HepG2 (cell line): ENCODE results near the gene SPATA31E1. TPM values are rescaled to one million over a fixed set of nuclear protein-coding genes. Genes with fewer than 3 reads are reported as not detected.

Experiments used
- ATAC-seq: fragments of 200-7000 bp; cut with Tn5 transposase; 3 replicates; pipeline ENCODE4 v1.9.1; 2020; ENCODE audit warnings: mild to moderate bottlenecking, moderate library complexity
- BruUV-seq: library from RNA; stranded (reverse); fragments of 400-500 nt; replicated peaks from 2 replicates; lab custom pipeline; 2021; lab: Mats Ljungman, UMichigan
- CTCF ChIA-PET: fragments of 300-600 bp; formaldehyde crosslinking; extraction: SDS; loops from one replicate; lab custom pipeline; 2021; ENCODE audit warnings: low total read pairs, inconsistent platforms, low intra/inter-chr PET ratio; lab: Yijun Ruan, JAX
- POLR2A ChIA-PET: fragments of 350-600 bp; sonication (Branson Sonifier 250); formaldehyde crosslinking; loops from one replicate; lab custom pipeline; 2020; ENCODE audit warnings: antibody characterized with exemption, inconsistent platforms; lab: Yijun Ruan, JAX
- DNase-seq: peaks from one replicate; pipeline ENCODE4 v3.0.0-alpha.2; 2015; ENCODE audit warnings: low spot score
- FAIRE-seq: peaks from 3 replicates; lab custom pipeline; 2011; peaks lifted over from hg19 to GRCh38; lab: Jason Lieb, UNC
- H2AFZ ChIP-seq: one replicate; pipeline ENCODE4 v1.6.1; 2011; ENCODE audit warnings: low read length, inconsistent platforms
- H3K27ac ChIP-seq: fragments of 300-600 bp; 3 replicates; pipeline ENCODE4 v1.8.0; 2011; ENCODE audit warnings: mixed run types, mild to moderate bottlenecking, mixed read lengths, low read length, inconsistent platforms; ENCODE audit not compliant: insufficient read depth; ENCODE audit errors: extremely low read length
- H3K27me3 ChIP-seq, 2 experiments: fragments of 200-600 bp in 1 of 2; 2 replicates in 1 of 2; 3 replicates in 1 of 2; pipeline versions ENCODE4 v1.6.0 to v1.8.0; 2011; ENCODE audit warnings: low read length in 2 of 2, mild to moderate bottlenecking in 2 of 2, moderate library complexity in 2 of 2, inconsistent platforms in 1 of 2; ENCODE audit not compliant: insufficient read depth in 2 of 2, control insufficient read depth in 1 of 2
- H3K36me3 ChIP-seq, 2 experiments: fragments of 200-600 bp in 1 of 2; replicated peaks in 1 of 2; 2 replicates in 1 of 2; 3 replicates in 1 of 2; pipeline versions ENCODE4 v1.5.1 to v1.8.0; 2011; ENCODE audit warnings: low read length in 2 of 2, inconsistent platforms in 1 of 2; ENCODE audit not compliant: insufficient read depth in 2 of 2, control insufficient read depth in 1 of 2
- H3K4me1 ChIP-seq: 2 replicates; pipeline ENCODE4 v1.5.1; 2012; ENCODE audit warnings: low read length, inconsistent platforms; ENCODE audit not compliant: insufficient read depth
- H3K4me2 ChIP-seq: 2 replicates; pipeline ENCODE4 v1.6.0; 2011; ENCODE audit warnings: low read depth, low read length, inconsistent platforms
- H3K4me3 ChIP-seq, 3 experiments: fragments of 200-600 bp in 1 of 3; sonication (generic), shearing (Covaris generic) in 1 of 3; replicated peaks in 1 of 3; 2 replicates each; pipeline ENCODE4 v1.5.1; 2011 to 2016; ENCODE audit warnings: low read length in 3 of 3, inconsistent platforms in 2 of 3, low read depth in 2 of 3, mild to moderate bottlenecking in 2 of 3, control low read depth in 1 of 3, mixed read lengths in 1 of 3; ENCODE audit not compliant: insufficient read depth in 1 of 3
- H3K79me2 ChIP-seq: one replicate; pipeline ENCODE4 v1.6.1; 2011; ENCODE audit warnings: low read length, inconsistent platforms; ENCODE audit not compliant: insufficient read depth
- H3K9ac ChIP-seq: 2 replicates; pipeline ENCODE4 v1.6.0; 2011; ENCODE audit warnings: mild to moderate bottlenecking, low read depth, low read length, inconsistent platforms; ENCODE audit not compliant: insufficient read depth
- H3K9me3 ChIP-seq: 2 replicates; pipeline ENCODE4 v1.5.1; 2012; ENCODE audit warnings: mild to moderate bottlenecking, low read length
- H4K20me1 ChIP-seq: 2 replicates; pipeline ENCODE4 v1.6.0; 2011; ENCODE audit warnings: inconsistent platforms, mild to moderate bottlenecking, low read length, moderate library complexity; ENCODE audit not compliant: insufficient read depth
- GABPA ChIP-seq, 2 experiments: IDR thresholded peaks; 2 replicates each; pipeline ENCODE4 v1.6.1; 2011 to 2016; ENCODE audit warnings: low read depth in 2 of 2, low read length in 1 of 2, missing biosample characterization in 1 of 2, missing genetic modification characterization in 1 of 2
- MIXL1 ChIP-seq: IDR thresholded peaks from 2 replicates; pipeline ENCODE4 v1.6.1; 2016
- NR2F6 ChIP-seq, 2 experiments: IDR thresholded peaks; 2 replicates each; pipeline ENCODE4 v1.6.1; 2016; ENCODE audit warnings: antibody characterized with exemption in 1 of 2, mild to moderate bottlenecking in 1 of 2
- RXRB ChIP-seq: IDR thresholded peaks from 2 replicates; pipeline ENCODE4 v1.6.1; 2016; ENCODE audit warnings: borderline replicate concordance, missing genetic modification reagents, missing compliant biosample characterization
- SNAI1 ChIP-seq: sonication (generic); formaldehyde crosslinking; IDR thresholded peaks from 2 replicates; pipeline ENCODE4 v1.5.0; 2020; ENCODE audit warnings: mild to moderate bottlenecking, missing genetic modification reagents, borderline replicate concordance
- TBP ChIP-seq: sonication (generic); formaldehyde crosslinking; IDR thresholded peaks from 2 replicates; pipeline ENCODE4 v1.5.0; 2020; ENCODE audit warnings: missing genetic modification reagents
- ZBTB42 ChIP-seq: sonication (generic); formaldehyde crosslinking; IDR thresholded peaks from 2 replicates; pipeline ENCODE4 v1.5.0; 2020; ENCODE audit warnings: mild to moderate bottlenecking, missing genetic modification reagents
- WGBS: methylation state at CpG from one replicate; pipeline ENCODE4 v1.1.6; 2017; ENCODE audit warnings: low lambda C conversion rate; 5-methylcytosine and 5-hydroxymethylcytosine counted together
- in situ Hi-C: cut with HindIII; loops from 2 replicates; pipeline ENCODE4 v1.10.0; 2017; ENCODE audit warnings: low pct_unique_long_range_greater_than_20kb; ENCODE audit not compliant: extremely low pct_ligation_motif_present
- intact Hi-C: fragments of 100-400 bp; cut with micrococcal nuclease; formaldehyde crosslinking; loops from one replicate; pipeline ENCODE4 v1.10.0; 2022; ENCODE audit not compliant: unreplicated experiment
- polyA plus RNA-seq, 8 experiments: library from polyadenylated mRNA; depleted of rRNA in 3 of 8; stranded (reverse) in 7 of 8; unstranded in 1 of 8; fragments of >200 nt; fragmentation: Illumina TruSeq in 4 of 8; extraction: Trizol in 4 of 8; gene quantifications; 2 replicates each; pipeline versions ENCODE4 v1.2.1 to v1.2.3, GENCODE V29; 2011 to 2016; ENCODE audit warnings: low read depth in 4 of 8, missing spikeins in 1 of 8, mixed read lengths in 1 of 8; ENCODE audit not compliant: insufficient read depth in 1 of 8
- total RNA-seq, 5 experiments: library from RNA; depleted of rRNA; stranded (reverse); fragments of >200 nt; fragmentation: Illumina TruSeq; extraction: Trizol; gene quantifications; 2 replicates each; pipeline ENCODE4 v1.2.3, GENCODE V29; 2016; ENCODE audit warnings: low read depth in 1 of 5
- TF ChIP-seq, protein P1 (sequence below): sonication (generic); formaldehyde crosslinking; IDR thresholded peaks from 2 replicates; pipeline ENCODE4 v1.9.0; 2021; ENCODE audit warnings: missing genetic modification reagents, borderline replicate concordance
- TF ChIP-seq, protein P2 (sequence below): sonication (generic); formaldehyde crosslinking; IDR thresholded peaks from 2 replicates; pipeline ENCODE4 v1.5.1; 2020; ENCODE audit warnings: mild to moderate bottlenecking, missing genetic modification reagents, borderline replicate concordance
- TF ChIP-seq, protein P3 (sequence below): sonication (generic); formaldehyde crosslinking; IDR thresholded peaks from 2 replicates; pipeline ENCODE4 v1.4.0; 2020; ENCODE audit warnings: low read depth, missing genetic modification reagents
- TF ChIP-seq, protein P4 (sequence below): sonication (generic); formaldehyde crosslinking; IDR thresholded peaks from 2 replicates; pipeline ENCODE4 v1.5.1; 2020; ENCODE audit warnings: missing genetic modification reagents, mild to moderate bottlenecking, borderline replicate concordance
- TF ChIP-seq, protein P5 (sequence below): IDR thresholded peaks from 2 replicates; pipeline ENCODE4 v1.6.1; 2012; ENCODE audit warnings: inconsistent platforms

The SPATA31E1 gene
- total and polyA plus RNA-seq, 2 of the 13 experiments (the other 11 are each of a cell fraction or from before 2014, with no cell fraction given), result not detected

DNA sequence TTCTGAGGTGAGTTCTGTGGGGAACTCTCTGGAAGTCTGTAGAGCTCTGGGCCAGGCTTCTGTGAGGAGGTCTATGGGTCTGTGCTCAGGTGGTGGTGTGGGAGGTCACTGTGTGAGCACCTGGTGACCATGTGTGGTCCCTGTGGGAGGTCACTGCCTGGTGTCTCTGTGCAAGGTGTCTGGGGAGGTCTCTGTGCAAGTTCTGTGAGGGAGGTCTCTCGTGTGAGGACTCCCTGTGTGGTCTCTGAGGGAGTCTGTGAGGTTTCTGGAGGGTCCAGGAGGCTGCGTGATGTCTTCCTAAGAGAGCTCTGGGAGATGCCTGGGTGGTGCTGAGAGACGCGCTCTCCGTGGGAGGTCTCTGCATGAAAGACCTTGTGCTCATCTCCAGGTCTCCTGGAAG, 6.0 kb upstream of the SPATA31E1 start (continued):
- TF ChIP-seq ZBTB42 (CRISPR knock-in tag), result no peak
- TF ChIP-seq, protein P1, sequence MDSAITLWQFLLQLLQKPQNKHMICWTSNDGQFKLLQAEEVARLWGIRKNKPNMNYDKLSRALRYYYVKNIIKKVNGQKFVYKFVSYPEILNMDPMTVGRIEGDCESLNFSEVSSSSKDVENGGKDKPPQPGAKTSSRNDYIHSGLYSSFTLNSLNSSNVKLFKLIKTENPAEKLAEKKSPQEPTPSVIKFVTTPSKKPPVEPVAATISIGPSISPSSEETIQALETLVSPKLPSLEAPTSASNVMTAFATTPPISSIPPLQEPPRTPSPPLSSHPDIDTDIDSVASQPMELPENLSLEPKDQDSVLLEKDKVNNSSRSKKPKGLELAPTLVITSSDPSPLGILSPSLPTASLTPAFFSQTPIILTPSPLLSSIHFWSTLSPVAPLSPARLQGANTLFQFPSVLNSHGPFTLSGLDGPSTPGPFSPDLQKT (CRISPR knock-in tag), result no peak
- TF ChIP-seq, all 625 proteins: peak for 0

DNA sequence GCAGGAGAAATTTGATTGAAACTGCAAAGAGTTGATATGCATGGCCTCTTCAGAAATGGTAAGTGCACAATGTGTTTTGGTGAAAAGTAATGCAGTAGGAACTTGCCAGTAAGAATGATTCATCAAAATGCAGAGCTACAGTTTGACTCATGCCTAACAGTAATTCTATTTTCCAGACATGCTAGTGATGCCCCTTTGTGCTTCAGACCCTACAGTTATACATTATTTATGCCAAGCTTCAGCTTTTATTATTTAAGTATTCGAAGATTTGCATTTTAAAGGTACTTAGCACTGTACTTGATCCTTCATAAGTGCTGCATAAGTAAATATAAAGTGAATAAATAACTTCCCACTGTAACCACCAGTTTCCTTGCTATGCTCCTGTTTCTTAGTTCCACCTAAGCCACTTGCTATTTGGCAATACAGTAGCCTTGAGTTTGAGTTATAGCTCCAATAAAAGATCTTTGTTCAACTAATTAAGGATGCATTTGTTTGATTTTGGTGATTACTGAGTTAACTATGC, 3.6 kb upstream of the SPATA31E1 start:
- DNase-seq (no peak), ATAC-seq (no peak), FAIRE-seq (no peak)
- Histone ChIP-seq H3K27ac (no peak overlapping the region), H3K4me1 (no peaks in the 10 kb centered on the region), H3K27me3 (peaks cover 1 to 19% of the 10 kb centered on the region in 2 experiments; a peak in 3 of 5 replicates), H3K4me3 (no peak overlapping the region), H4K20me1 (no peaks in the 10 kb centered on the region), H3K9me3 (no peaks in the 10 kb centered on the region), H2AFZ (no peak overlapping the region), H3K79me2 (no peaks in the 10 kb centered on the region), H3K4me2 (no peak overlapping the region), H3K36me3 (no peaks in the 10 kb centered on the region), H3K9ac (no peak overlapping the region)
- intact Hi-C loops, result no loop called here
- in situ Hi-C loops, result no loop called here
- CTCF ChIA-PET, result no interaction called here
- no peak for TF ChIP-seq NR2F6 (IDR thresholded peaks at IDR 0.05)
- no peak for TF ChIP-seq NR2F6 (CRISPR knock-in tag; IDR thresholded peaks at IDR 0.05)
- TF ChIP-seq TBP (CRISPR knock-in tag), result no peak
- TF ChIP-seq, protein P2, sequence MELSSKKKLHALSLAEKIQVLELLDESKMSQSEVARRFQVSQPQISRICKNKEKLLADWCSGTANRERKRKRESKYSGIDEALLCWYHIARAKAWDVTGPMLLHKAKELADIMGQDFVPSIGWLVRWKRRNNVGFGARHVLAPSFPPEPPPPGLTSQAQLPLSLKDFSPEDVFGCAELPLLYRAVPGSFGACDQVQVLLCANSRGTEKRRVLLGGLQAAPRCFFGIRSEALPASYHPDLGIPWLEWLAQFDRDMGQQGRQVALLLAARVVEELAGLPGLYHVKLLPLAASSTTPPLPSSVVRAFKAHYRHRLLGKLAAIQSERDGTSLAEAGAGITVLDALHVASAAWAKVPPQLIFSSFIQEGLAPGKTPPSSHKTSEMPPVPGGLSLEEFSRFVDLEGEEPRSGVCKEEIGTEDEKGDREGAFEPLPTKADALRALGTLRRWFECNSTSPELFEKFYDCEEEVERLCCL (CRISPR knock-in tag), result no peak
- no peak for TF ChIP-seq SNAI1 (CRISPR knock-in tag)
- TF ChIP-seq, protein P3, sequence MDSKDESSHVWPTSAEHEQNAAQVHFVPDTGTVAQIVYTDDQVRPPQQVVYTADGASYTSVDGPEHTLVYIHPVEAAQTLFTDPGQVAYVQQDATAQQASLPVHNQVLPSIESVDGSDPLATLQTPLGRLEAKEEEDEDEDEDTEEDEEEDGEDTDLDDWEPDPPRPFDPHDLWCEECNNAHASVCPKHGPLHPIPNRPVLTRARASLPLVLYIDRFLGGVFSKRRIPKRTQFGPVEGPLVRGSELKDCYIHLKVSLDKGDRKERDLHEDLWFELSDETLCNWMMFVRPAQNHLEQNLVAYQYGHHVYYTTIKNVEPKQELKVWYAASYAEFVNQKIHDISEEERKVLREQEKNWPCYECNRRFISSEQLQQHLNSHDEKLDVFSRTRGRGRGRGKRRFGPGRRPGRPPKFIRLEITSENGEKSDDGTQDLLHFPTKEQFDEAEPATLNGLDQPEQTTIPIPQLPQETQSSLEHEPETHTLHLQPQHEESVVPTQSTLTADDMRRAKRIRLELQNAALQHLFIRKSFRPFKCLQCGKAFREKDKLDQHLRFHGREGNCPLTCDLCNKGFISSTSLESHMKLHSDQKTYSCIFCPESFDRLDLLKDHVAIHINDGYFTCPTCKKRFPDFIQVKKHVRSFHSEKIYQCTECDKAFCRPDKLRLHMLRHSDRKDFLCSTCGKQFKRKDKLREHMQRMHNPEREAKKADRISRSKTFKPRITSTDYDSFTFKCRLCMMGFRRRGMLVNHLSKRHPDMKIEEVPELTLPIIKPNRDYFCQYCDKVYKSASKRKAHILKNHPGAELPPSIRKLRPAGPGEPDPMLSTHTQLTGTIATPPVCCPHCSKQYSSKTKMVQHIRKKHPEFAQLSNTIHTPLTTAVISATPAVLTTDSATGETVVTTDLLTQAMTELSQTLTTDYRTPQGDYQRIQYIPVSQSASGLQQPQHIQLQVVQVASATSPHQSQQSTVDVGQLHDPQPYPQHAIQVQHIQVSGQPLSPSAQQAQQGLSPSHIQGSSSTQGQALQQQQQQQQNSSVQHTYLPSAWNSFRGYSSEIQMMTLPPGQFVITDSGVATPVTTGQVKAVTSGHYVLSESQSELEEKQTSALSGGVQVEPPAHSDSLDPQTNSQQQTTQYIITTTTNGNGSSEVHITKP, result no peak
- TF ChIP-seq, protein P4, sequence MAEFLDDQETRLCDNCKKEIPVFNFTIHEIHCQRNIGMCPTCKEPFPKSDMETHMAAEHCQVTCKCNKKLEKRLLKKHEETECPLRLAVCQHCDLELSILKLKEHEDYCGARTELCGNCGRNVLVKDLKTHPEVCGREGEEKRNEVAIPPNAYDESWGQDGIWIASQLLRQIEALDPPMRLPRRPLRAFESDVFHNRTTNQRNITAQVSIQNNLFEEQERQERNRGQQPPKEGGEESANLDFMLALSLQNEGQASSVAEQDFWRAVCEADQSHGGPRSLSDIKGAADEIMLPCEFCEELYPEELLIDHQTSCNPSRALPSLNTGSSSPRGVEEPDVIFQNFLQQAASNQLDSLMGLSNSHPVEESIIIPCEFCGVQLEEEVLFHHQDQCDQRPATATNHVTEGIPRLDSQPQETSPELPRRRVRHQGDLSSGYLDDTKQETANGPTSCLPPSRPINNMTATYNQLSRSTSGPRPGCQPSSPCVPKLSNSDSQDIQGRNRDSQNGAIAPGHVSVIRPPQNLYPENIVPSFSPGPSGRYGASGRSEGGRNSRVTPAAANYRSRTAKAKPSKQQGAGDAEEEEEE (CRISPR knock-in tag), result no peak
- TF ChIP-seq, protein P5, sequence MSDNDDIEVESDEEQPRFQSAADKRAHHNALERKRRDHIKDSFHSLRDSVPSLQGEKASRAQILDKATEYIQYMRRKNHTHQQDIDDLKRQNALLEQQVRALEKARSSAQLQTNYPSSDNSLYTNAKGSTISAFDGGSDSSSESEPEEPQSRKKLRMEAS, result no peak
- TF ChIP-seq RXRB (CRISPR knock-in tag), result no peak
- no peak for TF ChIP-seq MIXL1 (CRISPR knock-in tag)
- TF ChIP-seq GABPA (IDR thresholded peaks at IDR 0.05; ENCODE audit: low read depth, low read length), result no peak
- no peak for TF ChIP-seq GABPA (CRISPR knock-in tag; IDR thresholded peaks at IDR 0.05; ENCODE audit: low read depth)
- no TSS peak for BruUV-seq
- POLR2A ChIA-PET, result no interaction called here
- WGBS, result 12% methylated on average over 1 of the region's 1 CpG
